ENCODE data around the gene CWH43.
"Not testable (repeated sequence)": the region's sequence is repeated elsewhere in the genome, so short reads cannot be mapped to it uniquely, and the experiment has no call there.

DNA sequence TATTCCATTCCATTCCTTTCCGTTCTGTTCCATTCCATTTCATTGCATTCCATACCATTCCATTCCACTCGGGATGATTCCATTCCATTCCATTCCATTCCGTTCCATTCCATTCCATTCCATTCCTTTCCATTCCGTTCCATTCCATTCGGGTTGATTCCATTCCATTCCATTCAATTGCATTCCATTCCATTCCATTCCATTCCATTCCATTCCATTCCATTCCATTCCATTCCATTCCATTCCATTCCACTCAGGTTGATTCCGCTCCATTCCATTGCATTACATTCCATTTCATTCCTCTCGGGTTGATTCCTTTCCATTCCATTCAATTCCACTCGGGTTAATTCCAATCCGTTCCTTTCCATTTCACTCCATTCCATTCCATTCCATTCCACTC is 111.0 kb downstream of the CWH43 start:
- TF ChIP-seq, protein P1, sequence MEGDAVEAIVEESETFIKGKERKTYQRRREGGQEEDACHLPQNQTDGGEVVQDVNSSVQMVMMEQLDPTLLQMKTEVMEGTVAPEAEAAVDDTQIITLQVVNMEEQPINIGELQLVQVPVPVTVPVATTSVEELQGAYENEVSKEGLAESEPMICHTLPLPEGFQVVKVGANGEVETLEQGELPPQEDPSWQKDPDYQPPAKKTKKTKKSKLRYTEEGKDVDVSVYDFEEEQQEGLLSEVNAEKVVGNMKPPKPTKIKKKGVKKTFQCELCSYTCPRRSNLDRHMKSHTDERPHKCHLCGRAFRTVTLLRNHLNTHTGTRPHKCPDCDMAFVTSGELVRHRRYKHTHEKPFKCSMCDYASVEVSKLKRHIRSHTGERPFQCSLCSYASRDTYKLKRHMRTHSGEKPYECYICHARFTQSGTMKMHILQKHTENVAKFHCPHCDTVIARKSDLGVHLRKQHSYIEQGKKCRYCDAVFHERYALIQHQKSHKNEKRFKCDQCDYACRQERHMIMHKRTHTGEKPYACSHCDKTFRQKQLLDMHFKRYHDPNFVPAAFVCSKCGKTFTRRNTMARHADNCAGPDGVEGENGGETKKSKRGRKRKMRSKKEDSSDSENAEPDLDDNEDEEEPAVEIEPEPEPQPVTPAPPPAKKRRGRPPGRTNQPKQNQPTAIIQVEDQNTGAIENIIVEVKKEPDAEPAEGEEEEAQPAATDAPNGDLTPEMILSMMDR (IDR thresholded peaks at IDR 0.05 in 8 of 11, conservative IDR thresholded peaks at IDR 0.05 in 3 of 11), result not testable (repeated sequence)
- TF ChIP-seq POLR2A, POLR2AphosphoS5 (IDR thresholded peaks at IDR 0.05): not testable (repeated sequence)

All from spleen (tissue), 7 donors.